RPMI8226 (cell line): ENCODE measurements around the gene MOCOS.

Source experiments
- DNase-seq: peaks from one replicate; pipeline ENCODE4 v3.0.0-alpha.2; 2015

MOCOS gene

GRCh38 chr18:36179562-36180355 is 7.5 kb upstream of the MOCOS start:
- DNase-seq = peak; percentile 44

GRCh38 chr18:36181441-36181840 is 5.9 kb upstream of the MOCOS start:
- no peak for DNase-seq

GRCh38 chr18:36181898-36182506 is 5.3 kb upstream of the MOCOS start:
- no peak for DNase-seq

- DNase-seq = no peak
Observed at GRCh38 chr18:36183033-36183432, 4.3 kb upstream of the MOCOS start.

- DNase-seq = no peak
Observed at GRCh38 chr18:36183987-36184386, 3.3 kb upstream of the MOCOS start.

GRCh38 chr18:36185157-36185556 is 2.1 kb upstream of the MOCOS start:
- DNase-seq = no peak

- no peak for DNase-seq
Observed at GRCh38 chr18:36185901-36186460, 1.3 kb upstream of the MOCOS start.

- peak; percentile 16 for DNase-seq
Observed at GRCh38 chr18:36186461-36187192, 670 bp upstream of the MOCOS start.

GRCh38 chr18:36187826-36188721 is 777 bp downstream of the MOCOS start:
- DNase-seq = no peak

GRCh38 chr18:36188916-36189315 is 1.6 kb downstream of the MOCOS start:
- no peak for DNase-seq

- DNase-seq = no peak
Observed at GRCh38 chr18:36189486-36189885, 2.2 kb downstream of the MOCOS start.

GRCh38 chr18:36191286-36191685 is 4.0 kb downstream of the MOCOS start:
- DNase-seq = no peak

- DNase-seq = no peak
Observed at GRCh38 chr18:36191711-36192110, 4.4 kb downstream of the MOCOS start.

- DNase-seq = no peak
Observed at GRCh38 chr18:36194600-36195315, 7.5 kb downstream of the MOCOS start.

GRCh38 chr18:36195427-36196122 is 8.3 kb downstream of the MOCOS start:
- DNase-seq = no peak

GRCh38 chr18:36196238-36196995 is 9.1 kb downstream of the MOCOS start:
- no peak for DNase-seq

GRCh38 chr18:36197511-36198166 is 10.3 kb downstream of the MOCOS start:
- no peak for DNase-seq

GRCh38 chr18:36199691-36200295 is 12.5 kb downstream of the MOCOS start:
- no peak for DNase-seq

- no peak for DNase-seq
Observed at GRCh38 chr18:36200354-36200771, 13.1 kb downstream of the MOCOS start.
